BJ (cell line): Measurements from ENCODE around the gene ARL8A. TPM values are rescaled to one million over a fixed set of nuclear protein-coding genes. Genes with fewer than 3 reads are reported as not detected.

Experiments
- CTCF ChIA-PET: fragments of 350-600 bp; formaldehyde crosslinking; extraction: SDS; loops from one replicate; lab custom pipeline; 2021; ENCODE audit warnings: antibody characterized with exemption, inconsistent platforms; lab: Yijun Ruan, JAX
- POLR2A ChIA-PET: fragments of 300-600 bp; sonication (Branson Sonifier 250); formaldehyde crosslinking; extraction: SDS; loops from one replicate; lab custom pipeline; 2021; ENCODE audit warnings: antibody characterized with exemption; lab: Charles Lee
- DNase-seq: peaks from one replicate; pipeline ENCODE4 v3.0.0-alpha.2; 2011; ENCODE audit warnings: low read depth
- H3K27me3 ChIP-seq: 2 replicates; pipeline ENCODE4 v1.6.0; 2011; ENCODE audit warnings: low read length; ENCODE audit not compliant: control insufficient read depth, insufficient read depth
- H3K36me3 ChIP-seq: 2 replicates; pipeline ENCODE4 v1.5.1; 2011; ENCODE audit warnings: low read length; ENCODE audit not compliant: control insufficient read depth, insufficient read depth
- H3K4me3 ChIP-seq: 2 replicates; pipeline ENCODE4 v1.5.1; 2011; ENCODE audit warnings: low read depth, mild to moderate bottlenecking, control low read depth, low read length
- CTCF ChIP-seq: IDR thresholded peaks from 2 replicates; pipeline ENCODE4 v1.5.1; 2011; ENCODE audit warnings: low read depth, mild to moderate bottlenecking, control low read depth, inconsistent platforms, low read length, moderate library complexity; ENCODE audit not compliant: insufficient read depth
- polyA plus RNA-seq: library from polyadenylated mRNA; depleted of rRNA; stranded (reverse); fragments of >200 nt; gene quantifications from 2 replicates; pipeline ENCODE4 v1.2.3, GENCODE V29; 2011

The ARL8A gene
- polyA plus RNA-seq, 1 experiment: 76.6 TPM

DNA sequence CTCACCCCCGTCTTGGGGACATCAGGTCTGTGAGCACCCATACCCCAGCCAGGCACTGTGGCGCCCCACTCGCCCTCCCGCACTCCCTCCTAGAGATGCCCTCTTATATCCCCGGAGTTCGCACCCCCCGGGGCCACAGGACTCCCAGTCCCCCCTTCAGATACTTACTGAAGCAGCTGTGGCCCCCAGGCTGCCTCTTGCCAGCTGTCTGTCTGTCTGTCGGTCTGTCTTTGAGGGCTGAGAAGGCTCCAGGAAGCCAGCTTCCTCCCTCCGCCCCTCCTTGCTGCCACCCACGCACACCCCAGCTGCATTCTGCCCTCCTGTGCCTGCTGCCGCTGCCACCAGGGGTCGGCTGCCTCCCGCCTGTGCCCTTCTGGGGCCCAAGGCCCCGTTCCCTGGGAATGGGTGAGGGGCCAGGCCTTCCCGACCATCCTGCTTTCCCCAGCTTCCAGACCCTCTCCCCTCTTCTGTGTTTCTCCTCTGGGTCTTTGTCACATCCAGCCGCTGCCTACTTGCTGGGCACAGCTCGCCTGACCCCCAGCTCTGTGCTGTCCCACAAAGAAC is 15.9 kb upstream of the ARL8A start, which contains the start of gene PTPN7:
Gene PTPN7 (minus strand): TSS at position 226 of the 564 bp plus-strand sequence. CDS start 1,200 bp downstream, outside the sequence.
- CTCF ChIA-PET: interaction anchor here (0.8 to 1.2 kb wide), 2 partner anchors 14 to 15 kb away, joined by 3 read pairs; no protein-coding TSS in a partner anchor
- H3K4me3 ChIP-seq: no peak within 1 kb of the TSS
- POLR2A ChIA-PET: no interaction called here
- TF ChIP-seq CTCF: no peak
- H3K27me3 ChIP-seq: peaks cover 6% of the 10 kb centered on the region; the same call in 1 of the 2 replicates
- DNase-seq: no peak
- no peaks in the 10 kb centered on the region for H3K36me3 ChIP-seq

GRCh38 chr1:202159534-202160371 is 15.2 kb upstream of the ARL8A start:
- CTCF ChIA-PET: interaction anchor here (0.8 to 1.2 kb wide), 2 partner anchors 14 to 16 kb away, joined by 3 read pairs; no protein-coding TSS in a partner anchor
- no peak overlapping the region for H3K4me3 ChIP-seq
- no peak for DNase-seq
- no peak for TF ChIP-seq CTCF
- H3K27me3 ChIP-seq: peaks cover 6% of the 10 kb centered on the region
- no peaks in the 10 kb centered on the region for H3K36me3 ChIP-seq
- POLR2A ChIA-PET: no interaction called here

GRCh38 chr1:202158810-202159533 is 14.4 kb upstream of the ARL8A start:
- ChIA-PET CTCF (interaction anchor here (0.7 kb wide), 1 partner anchor 25 kb away, joined by 3 read pairs; no protein-coding TSS in a partner anchor), POLR2A (no interaction called here)
- Histone ChIP-seq H3K27me3 (peaks cover 6% of the 10 kb centered on the region), H3K36me3 (no peaks in the 10 kb centered on the region), H3K4me3 (no peak overlapping the region)
- TF ChIP-seq CTCF: no peak
- DNase-seq: no peak

DNA sequence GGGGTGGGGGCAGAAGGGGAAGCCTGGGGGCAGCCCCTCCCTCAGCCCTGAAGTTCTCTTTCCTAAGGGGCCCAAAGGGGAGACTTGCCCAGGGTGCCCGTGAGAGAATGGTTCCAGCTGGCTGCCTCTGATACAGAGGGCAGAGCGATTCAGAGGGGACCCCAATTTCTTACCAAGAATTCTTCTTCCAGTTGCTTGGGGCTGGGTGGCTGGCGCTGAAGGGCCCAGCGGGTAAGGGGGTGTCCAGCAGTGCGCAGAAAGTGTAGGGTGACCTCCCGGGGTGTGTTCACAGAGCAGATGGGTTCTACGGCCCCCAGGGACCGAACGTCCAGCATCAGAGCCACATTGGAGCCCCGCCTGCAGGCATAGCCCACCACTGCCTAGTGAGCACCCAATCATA is 13.4 kb upstream of the ARL8A start:
- POLR2A ChIA-PET: no interaction called here
- no peaks in the 10 kb centered on the region for H3K36me3 ChIP-seq
- DNase-seq: no peak
- no peak for TF ChIP-seq CTCF
- CTCF ChIA-PET: no interaction called here
- H3K27me3 ChIP-seq: peaks cover 6% of the 10 kb centered on the region
- no peak overlapping the region for H3K4me3 ChIP-seq
